ENCODE data around the gene DDX55.
"Not testable (repeated sequence)": the region's sequence is repeated elsewhere in the genome, so short reads cannot be mapped to it uniquely, and the experiment has no call there.

The DDX55 gene, protein sequence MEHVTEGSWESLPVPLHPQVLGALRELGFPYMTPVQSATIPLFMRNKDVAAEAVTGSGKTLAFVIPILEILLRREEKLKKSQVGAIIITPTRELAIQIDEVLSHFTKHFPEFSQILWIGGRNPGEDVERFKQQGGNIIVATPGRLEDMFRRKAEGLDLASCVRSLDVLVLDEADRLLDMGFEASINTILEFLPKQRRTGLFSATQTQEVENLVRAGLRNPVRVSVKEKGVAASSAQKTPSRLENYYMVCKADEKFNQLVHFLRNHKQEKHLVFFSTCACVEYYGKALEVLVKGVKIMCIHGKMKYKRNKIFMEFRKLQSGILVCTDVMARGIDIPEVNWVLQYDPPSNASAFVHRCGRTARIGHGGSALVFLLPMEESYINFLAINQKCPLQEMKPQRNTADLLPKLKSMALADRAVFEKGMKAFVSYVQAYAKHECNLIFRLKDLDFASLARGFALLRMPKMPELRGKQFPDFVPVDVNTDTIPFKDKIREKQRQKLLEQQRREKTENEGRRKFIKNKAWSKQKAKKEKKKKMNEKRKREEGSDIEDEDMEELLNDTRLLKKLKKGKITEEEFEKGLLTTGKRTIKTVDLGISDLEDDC

DNA sequence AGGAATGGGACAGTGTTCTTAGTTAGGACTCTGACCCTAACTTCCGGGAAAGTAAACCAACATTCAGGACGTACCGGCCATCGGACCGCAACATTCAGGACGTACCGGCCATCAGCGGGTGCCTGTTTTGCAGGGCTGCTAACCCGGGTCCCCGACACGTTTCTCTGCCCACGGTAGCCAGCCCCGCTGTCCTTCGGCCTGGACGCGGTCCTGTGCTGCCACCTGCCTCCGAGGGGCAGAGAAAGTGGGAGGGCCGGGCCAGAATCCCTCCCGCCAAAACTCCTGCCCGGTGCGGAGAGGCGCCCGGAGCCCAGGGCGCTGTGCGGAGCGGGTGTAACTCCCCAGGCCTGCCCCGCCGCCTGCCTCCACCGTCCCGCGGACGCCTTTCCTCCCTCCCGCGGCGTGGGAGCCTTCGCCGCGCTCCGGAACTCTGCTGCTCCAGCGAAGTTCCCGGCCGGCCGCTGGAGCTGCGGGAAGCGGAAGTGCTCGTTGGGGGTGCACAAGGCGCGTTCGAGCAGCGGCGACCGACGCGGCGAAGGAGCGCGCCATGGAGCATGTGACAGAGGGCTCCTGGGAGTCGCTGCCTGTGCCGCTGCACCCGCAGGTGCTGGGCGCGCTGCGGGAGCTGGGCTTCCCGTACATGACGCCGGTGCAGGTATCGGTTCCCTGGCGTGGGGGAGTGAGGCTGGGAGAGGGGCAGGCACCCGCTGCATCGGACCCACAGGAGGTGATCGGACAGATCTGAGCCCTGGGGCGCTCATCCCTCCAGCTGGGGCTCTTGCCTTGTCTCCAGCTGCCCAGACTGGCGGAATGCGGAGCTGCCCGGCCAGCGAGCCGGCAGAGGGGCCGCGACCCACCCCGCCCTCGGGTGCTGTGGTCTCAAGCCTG, at the start of gene DDX55:
Gene DDX55 (plus strand): TSS at position 498 of the 888 bp plus-strand sequence. CDS start 50 bp downstream, at position 548.
- DNase-seq, result peak; percentile 85

DNA sequence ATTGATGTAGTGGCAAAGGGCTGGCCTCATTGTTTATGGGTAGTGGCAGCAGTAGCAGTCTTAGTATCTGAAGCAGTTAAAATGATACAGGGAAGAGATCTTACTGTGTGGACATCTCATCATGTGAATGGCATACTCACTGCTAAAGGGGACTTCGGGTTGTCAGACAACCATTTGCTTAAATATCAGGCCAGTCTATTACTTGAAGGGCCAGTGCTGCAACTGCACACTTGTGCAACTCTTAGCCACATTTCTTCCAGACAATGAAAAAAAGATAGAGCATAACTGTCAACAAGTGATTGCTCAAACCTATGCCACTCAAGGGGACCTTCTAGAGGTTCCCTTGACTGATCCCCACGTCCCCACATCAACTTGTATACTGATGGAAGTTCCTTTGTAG, 47.8 kb upstream of the DDX55 start:
- not testable (repeated sequence) for DNase-seq

DNA sequence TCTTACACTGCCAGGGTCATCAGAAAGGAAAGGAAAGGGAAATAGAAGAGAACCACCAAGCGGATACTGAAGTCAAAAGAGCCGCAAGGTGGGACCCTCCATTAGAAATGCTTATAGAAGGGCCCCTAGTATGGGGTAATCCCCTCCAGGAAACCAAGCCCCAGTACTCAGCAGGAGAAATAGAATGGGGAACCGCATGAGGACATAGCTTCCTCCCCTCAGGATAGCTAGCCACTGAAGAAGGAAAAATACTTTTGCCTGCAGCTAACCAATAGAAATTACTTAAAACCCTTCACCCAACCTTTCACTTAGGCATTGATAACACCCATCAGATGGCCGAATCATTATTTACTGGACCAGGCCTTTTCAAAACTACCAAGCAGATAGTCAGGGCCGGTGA, 47.1 kb upstream of the DDX55 start:
- not testable (repeated sequence) for DNase-seq

DNA sequence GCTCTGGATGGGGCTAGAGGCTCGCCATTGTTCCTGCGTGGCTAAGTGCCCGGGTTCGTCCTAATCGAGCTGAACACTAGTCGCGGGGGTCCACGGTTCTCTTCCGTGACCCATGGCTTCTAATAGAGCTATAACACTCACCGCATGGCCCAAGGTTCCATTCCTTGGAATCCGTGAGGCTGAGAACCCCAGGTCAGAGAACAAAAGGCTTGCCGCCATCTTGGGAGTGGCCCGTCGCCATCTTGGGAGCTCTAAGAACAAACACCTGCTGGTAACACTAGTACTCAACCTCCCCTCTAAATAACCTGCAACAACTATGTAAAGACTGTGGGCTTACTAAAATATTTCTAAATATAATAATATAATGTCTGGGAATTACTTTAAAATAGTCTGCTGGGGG, 43.4 kb upstream of the DDX55 start:
- not testable (repeated sequence) for DNase-seq

DNA sequence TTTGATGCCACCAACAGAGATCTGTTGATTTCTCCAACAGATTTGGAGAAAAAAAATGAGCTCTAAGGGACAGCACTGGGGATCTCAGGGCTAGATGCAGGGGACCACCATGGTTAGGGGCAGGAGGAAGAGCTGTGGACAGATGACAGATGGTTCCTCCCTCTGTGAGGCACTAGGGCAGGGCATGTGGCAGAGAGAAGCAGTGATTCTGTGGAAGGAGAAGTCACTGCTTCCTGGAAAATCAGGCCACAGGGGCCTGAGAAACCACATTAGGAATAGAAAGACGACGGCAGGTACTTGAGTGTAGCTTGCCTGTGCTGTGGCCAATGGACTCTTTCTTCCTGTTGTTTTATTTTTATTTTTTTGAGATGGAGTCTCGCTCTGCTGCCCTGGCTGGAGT, 42.4 kb upstream of the DDX55 start:
- DNase-seq, result no peak

DNA sequence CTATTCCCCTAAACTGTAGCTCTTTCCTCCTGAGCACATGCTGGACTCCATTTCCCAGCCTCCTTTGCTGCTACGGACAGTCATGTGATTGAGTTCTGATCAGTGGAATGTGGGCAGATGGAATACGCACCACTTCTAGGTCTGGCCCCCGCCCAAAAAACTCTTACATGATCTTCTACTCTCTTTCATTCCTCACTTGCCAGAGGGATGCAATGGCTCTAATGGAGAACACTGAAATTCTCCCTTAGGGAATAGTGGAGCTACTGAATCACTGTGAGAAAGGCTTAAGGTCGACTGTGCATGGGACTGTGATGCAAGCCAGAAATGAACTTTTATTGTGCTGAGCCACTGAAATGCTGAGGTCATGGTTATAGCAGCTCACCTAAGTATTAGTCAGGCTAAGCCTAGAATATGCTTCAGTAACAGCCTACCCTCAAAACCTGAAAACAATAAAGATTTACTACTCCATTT, 30.5 kb upstream of the DDX55 start:
- DNase-seq, result no peak

DNA sequence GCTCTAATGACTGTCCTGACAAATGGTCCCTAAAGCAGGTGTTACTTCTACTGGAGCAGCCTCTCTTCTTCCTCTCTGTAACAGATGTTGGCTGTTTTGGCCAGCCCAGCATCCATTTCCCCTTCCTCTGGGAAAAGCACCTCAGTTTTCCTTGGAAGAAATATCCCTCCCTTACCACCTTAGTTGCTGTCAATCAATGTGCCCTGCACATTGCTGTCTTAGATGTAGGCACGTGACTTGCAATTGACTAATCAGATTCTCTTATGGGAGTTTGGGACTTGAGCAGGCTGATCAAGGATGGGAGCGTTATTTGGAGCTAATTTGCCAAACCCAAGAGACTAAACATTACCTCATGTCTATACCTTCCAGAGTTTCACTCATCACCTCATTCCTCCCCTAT, 29.5 kb upstream of the DDX55 start:
- DNase-seq, result no peak

DNA sequence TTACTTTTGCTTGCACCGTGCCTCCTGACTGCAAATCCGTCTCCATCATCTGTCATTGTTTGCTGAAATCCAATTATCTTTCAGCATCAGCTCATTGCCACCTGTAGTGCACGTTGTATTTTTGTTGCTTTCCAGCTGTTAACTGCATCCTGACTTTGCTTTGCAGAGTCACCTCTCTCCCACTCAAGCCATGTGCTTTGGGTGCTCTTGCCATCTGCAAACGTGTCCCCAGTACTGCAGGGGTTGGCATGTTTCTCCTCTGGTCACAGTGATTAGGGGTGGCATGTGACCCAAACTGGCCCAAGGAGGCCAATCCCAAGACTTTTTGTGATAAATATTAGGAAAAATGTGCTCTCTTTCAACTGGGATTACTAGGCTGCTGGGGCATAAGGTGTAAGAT, 28.0 kb upstream of the DDX55 start:
- no peak for DNase-seq

DNA sequence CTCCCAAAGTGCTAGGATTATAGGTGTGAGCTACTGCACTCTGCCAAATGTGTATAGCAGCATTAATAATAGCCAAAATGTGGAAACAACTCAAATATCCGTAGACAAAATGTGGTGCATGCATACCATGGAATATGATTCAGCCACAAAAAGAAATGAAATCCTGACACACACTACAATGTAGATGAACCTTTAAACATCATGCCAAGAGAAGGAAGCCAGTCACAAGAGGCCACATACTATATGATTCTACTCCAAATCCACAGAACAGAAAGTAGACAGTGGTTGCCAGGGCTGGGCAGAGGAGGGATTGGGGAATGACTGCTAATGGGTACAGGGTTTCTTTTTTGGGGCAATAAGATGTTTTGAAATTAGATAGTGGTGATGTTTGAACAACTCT, 25.3 kb upstream of the DDX55 start:
- no peak for DNase-seq

DNA sequence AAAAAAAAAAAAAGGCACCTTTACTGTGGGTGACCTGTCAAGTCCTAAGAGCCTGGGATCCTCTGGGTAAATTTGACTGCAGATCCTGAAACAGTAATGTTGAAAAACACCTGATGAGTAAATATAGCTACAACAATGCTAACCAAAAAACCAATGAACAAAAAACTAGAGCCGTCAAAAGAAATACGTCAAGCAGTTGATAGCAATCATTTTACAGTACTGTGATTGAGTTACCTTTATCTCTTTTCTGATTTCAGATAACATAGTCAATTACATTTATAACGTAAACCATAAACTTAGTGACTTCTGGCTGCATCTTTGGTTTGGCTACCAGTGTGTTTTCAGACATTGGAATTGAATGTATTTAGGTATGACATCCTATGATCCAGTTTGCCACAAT, 23.7 kb upstream of the DDX55 start:
- no peak for DNase-seq

DNA sequence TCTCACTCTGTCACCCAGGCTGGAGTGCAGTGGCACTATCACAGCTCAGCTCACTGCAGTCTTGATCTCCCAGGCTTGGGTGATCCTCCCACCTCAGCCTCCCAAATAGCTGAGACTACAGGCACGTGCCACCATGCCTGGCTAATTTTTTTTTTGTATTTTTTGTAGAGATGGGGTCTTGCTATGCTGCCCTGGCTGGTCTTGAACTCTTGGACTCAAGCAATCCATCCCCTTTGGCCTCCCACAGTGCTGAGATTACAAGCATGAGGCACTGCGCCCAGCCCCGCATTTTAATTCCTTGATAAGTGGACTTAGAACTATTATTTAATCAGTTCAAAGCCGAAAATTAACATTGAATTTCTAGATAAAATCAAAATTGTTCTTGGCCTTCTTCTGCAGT, 23.1 kb upstream of the DDX55 start:
- DNase-seq, result not testable (repeated sequence)

DNA sequence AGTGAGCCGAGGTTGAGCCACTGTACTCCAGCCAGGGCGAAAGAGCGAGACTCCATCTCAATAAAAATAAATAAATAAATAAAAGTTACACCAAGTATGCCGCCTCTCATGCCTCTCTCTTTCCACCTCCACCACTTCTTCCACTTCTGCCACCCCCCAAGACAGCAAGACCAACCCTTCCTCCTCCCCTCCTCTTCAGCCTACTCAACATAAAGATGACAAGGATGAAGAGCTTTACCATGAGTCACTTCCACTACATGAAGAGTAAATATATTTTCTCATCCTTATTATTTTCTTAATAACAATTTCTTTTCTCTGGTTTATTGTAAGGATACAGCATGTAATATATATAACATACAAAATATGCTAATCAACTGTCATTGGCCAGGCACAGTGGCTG, 21.1 kb upstream of the DDX55 start:
- no peak for DNase-seq

DNA sequence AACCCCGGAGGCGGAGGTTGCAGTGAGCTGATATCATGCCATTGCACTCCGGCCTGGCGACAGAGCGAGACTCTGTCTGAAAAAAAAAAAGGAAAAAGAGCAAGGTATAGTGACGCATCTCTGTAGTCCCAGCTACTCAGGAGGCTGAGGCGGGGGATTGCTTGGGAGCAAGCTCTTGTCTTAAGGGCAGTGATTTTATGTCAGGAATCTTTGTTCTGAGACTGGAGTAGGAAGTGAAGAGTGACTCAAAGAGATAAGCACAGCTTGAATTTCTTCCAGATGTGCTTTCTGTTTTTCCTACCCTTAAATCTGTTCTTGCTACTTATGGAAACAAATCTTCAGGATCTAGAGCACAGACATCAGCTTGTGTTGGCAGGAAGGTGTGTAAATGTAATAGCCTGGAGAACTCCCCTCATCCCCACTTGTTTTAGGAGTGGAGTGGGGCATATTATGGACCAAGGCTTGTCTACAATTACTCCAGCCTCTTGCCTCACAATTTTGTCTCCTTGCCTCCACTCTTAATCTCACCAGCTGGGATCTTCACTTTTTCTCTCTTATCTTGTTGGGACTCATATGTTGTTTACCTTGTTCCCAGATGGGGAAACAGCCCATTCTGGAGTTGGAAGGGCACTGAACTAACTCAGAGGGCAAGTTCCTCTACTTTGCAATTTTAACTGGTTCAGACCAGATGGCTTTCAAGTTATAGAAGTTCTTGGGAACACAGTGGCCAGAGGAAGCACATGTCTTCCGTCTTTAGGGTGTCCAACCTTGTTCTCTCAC, 10.0 kb upstream of the DDX55 start:
- no peak for DNase-seq

DNA sequence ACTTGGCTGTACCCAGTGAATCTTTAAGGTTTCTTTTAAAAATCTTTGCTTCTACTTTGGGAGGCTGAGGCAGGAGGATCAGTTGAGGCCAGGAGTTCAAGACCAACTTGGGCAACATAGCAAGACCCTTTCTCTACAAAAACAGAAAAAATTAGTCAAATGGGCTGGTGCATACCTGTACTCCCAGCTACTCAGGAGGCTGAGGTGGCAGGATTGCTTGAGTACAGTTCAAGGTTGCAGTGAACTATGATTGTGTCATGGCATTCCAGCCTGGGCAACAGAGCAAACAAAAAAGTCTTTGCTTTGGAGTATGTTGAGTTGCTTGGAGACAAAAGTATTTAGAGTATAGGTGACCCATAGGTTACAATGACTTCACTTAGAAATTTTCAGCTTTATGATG, 6.2 kb upstream of the DDX55 start:
- DNase-seq, result no peak

DNA sequence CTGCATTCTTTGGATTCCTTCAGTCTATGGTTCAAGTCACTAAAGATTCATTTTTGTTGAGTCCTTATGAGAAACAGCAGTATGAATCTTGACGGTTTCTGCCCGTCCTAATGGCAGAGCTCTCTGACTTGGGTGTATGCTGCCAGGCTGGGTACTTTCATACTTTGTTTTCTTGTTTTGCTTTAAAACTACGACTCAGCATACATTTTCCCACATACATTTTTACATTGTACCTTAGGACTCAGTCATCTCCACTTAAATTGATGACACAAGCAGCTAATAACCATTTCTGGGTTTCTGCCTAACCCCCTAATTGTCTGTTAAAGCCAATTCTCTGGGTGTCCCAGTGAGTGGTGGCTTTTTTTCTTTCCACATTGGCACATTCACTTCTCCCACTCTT, 4.8 kb upstream of the DDX55 start:
- no peak for DNase-seq

DNA sequence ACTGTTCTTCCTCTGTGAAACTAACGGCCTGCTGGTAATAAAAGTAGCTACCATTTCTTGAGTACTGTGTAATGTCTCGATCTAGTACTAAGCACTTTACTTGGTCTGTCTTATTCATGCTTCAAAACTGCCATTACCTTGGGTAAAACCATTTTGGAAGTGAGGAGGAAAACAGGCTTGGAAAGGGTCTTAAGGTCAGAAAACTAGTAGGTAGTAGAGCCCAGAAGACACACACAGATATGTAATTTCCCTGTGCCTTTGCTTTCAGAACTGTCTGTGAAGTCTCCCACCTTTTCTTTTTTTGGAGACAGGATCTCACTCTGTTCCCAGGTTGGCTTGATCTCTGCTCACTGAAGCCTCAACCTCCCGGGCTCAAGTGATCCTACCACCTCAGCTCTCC, 3.4 kb upstream of the DDX55 start:
- DNase-seq, result no peak

DNA sequence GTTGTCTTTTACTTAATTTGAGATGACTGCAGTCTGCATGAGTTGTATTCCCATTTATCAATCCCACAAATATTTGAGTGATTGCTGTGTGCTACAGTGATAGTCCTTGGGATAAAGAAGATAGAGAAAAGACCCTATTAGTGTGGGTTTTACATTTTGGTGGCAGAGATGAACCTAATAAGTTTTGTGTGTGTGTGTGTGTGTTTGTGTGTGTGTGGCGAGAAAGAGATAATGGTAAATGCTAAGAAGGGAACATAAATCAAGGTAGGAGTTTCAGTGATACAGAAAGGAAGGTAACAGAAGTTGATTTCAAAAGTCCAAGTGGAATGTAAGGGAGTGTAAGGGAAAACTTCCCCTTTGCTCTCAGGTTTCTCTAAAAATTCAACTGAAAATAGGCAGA, 2.6 kb upstream of the DDX55 start:
- DNase-seq, result no peak

DNA sequence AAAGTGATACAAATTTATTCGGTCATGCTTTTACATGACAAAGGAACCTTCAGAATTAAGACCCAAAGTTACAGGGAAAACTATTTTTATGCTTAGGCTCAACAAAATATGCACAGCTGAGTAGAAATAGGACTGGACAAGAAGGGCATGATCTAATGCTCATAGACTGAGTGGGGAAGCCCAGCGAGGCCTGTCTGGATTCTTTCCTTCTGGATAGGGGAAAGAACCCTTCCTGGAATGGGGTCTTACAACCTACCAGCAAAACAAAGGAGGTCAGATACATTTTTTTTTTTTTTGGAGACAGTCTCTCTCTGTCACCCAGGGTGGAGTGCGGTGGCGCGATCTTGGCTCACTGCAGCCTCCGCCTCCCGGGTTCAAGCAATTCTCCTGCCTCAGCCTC, 2.2 kb upstream of the DDX55 start:
- DNase-seq, result no peak

DNA sequence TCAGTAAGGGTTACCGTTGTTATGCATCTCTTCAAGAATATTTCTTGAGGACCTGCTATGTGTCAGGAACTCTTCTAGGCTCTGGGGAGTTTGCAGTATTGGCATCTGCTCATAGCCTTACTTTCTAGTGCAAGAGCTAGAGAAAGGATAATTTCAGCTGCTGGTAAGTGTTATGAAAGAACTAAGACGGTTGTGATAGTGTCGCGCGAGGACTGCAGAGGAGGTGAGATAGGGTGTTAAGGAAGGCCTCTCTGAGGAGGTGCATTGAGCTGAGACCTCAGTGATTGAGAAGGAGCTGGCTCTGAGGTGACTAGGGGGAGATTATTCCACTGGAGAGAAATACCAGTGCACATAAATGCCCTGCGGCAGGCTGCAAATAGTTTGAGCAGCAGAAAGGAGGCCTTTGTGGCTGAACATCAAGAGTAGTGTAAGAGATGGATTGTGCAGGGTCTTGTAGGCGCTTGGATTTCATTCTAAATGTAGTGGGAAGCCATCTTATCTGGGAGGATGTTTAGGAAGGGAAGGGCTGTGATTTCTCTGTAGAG, 824 bp downstream of the DDX55 start:
- peak; percentile 15 for DNase-seq

DNA sequence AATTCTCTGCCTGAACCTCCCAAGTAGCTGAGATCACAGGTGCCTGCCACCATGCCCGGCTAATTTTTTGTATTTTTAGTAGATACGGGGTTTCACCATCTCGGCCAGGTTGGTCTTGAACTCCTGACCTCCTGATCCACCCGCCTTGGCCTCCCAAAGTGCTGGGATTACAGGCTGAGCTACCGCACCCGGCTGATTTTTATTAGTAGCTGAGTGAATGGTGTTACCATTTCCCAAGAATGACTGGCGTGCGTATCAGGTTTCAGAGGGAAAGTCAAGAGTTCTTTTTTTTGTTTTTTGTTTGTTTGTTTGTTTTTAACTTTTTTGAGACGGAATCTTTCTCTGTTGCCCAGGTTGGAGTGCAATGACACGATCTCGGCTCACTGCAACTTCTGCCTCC, 1.6 kb downstream of the DDX55 start:
- not testable (repeated sequence) for DNase-seq

DNA sequence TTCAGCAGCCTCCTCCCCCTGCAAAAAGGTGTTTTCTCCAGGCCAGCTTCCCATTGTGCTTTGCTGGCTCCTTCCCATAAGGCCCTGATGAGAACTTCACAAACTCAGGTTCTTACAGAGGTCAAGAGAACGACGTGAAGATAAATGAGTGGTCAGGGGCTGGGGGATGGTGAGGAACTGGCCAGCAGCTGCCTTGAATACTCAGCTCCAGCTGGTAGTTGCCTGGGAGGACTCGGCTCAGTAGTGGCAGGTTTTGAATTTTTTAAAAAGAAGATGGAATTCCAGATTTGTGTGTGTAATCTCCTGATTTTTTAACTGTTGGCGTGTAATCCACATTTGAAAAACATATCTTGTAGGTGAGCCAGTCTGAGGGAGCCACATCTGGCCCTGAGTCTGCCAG, 5.9 kb downstream of the DDX55 start:
- no peak for DNase-seq

DNA sequence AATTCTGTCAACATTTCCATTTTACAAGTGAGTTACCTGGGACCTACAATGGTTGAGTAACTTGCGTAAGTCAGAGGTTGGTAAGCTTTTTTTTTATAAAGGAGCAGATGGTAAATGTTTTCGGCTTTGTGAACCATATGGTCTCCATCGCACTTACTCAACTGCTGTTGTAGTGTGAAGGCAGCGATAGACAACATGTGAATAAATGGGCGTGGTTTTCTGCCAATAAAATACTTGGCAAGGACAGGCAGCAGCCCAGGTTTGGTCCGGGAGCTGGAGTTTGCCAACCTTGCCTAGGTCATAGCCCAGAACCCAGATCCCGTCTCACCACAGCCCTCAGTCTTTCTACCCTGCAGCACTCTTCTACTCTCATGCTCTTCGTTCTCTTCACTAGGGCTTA, 6.3 kb downstream of the DDX55 start:
- no peak for DNase-seq

DNA sequence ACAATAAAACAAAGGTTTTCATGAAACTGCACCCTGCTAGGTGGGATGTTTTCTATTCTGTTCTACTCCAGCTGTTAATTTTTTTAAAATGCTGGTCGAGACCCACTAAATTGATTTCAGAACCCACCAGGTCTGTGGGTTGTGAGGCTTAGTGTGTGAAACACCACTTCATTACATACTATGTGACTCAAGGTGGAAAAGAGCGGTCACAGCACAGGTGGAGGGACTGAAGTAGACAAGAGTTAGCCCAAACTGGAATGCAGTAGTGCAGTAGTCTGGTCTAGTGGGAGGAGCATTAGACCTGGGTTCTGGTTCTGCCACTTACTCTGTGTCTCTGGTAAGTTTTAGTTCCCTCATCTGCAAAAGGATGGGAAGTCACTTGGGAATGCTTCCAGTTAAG, 12.2 kb downstream of the DDX55 start:
- DNase-seq, result no peak

Measured in activated naive CD4-positive, alpha-beta T cell treated with anti-CD3 and anti-CD28 coated beads, Interleukin-2, amount 50 U/mL, for 16 hours (primary cell).